Prostate gland (tissue), 2 donors: Measurements from ENCODE around the gene IL1RAPL1.

Experiments used
- POLR2A ChIP-seq: fragments of 450-650 bp; IDR thresholded peaks from one replicate; pipeline ENCODE4 v1.6.1; 2016; ENCODE audit warnings: antibody characterized with exemption, mild to moderate bottlenecking
- POLR2AphosphoS5 ChIP-seq: sonication (generic); formaldehyde crosslinking; IDR thresholded peaks from one replicate; pipeline ENCODE4 v1.6.1; 2017; ENCODE audit warnings: antibody characterized with exemption
- TF ChIP-seq, protein P1 (sequence below), 4 experiments: fragments of 200-600 bp in 2 of 4; fragments of 450-650 bp in 2 of 4; sonication (generic) in 2 of 4; IDR thresholded peaks; 1 replicate in 3 of 4; 2 replicates in 1 of 4; pipeline ENCODE4 v1.5.1; 2016 to 2019; ENCODE audit warnings: antibody characterized with exemption in 4 of 4, mild to moderate bottlenecking in 2 of 4, moderate library complexity in 2 of 4

- TF ChIP-seq, protein P1, sequence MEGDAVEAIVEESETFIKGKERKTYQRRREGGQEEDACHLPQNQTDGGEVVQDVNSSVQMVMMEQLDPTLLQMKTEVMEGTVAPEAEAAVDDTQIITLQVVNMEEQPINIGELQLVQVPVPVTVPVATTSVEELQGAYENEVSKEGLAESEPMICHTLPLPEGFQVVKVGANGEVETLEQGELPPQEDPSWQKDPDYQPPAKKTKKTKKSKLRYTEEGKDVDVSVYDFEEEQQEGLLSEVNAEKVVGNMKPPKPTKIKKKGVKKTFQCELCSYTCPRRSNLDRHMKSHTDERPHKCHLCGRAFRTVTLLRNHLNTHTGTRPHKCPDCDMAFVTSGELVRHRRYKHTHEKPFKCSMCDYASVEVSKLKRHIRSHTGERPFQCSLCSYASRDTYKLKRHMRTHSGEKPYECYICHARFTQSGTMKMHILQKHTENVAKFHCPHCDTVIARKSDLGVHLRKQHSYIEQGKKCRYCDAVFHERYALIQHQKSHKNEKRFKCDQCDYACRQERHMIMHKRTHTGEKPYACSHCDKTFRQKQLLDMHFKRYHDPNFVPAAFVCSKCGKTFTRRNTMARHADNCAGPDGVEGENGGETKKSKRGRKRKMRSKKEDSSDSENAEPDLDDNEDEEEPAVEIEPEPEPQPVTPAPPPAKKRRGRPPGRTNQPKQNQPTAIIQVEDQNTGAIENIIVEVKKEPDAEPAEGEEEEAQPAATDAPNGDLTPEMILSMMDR (IDR thresholded peaks at IDR 0.05), result no peak
- TF ChIP-seq POLR2AphosphoS5 (no peak), POLR2A (no peak)
Observed at GRCh38 chrX:29233592-29234183, 646.4 kb downstream of the IL1RAPL1 start.
